Large intestine (tissue), 3 donors: ENCODE data around the gene ZFP3. TPM values are rescaled to one million over a fixed set of nuclear protein-coding genes. Genes with fewer than 3 reads are reported as not detected.
"Not testable (repeated sequence)": the region's sequence is repeated elsewhere in the genome, so short reads cannot be mapped to it uniquely, and the experiment has no call there.

ENCODE experiments used
- DNase-seq, 2 donors: peaks; one replicate each; pipeline versions ENCODE4 v3.0.0 to v3.0.0-alpha.2; 2013
- H3K27ac ChIP-seq: one replicate; pipeline ENCODE4 v1.5.1; 2013; ENCODE audit warnings: low read length
- H3K27me3 ChIP-seq: 2 replicates; pipeline ENCODE4 v1.6.1; 2013; ENCODE audit warnings: low read length; ENCODE audit not compliant: control insufficient read depth, insufficient read depth
- H3K36me3 ChIP-seq: 2 replicates; pipeline ENCODE4 v1.6.1; 2013; ENCODE audit warnings: low read length; ENCODE audit not compliant: control insufficient read depth, insufficient read depth
- H3K4me1 ChIP-seq: one replicate; pipeline ENCODE4 v1.6.1; 2013; ENCODE audit warnings: low read length; ENCODE audit not compliant: control insufficient read depth, insufficient read depth
- H3K4me3 ChIP-seq: one replicate; pipeline ENCODE4 v1.5.1; 2013; ENCODE audit warnings: low read length
- H3K9me3 ChIP-seq: one replicate; pipeline ENCODE4 v1.6.1; 2013; ENCODE audit warnings: mild to moderate bottlenecking, low read depth, low read length, moderate library complexity; ENCODE audit not compliant: control insufficient read depth
- WGBS: methylation state at CpG from one replicate; pipeline ENCODE4 v1.1.5; 2013; ENCODE audit warnings: low lambda C conversion rate; ENCODE audit not compliant: insufficient coverage; 5-methylcytosine and 5-hydroxymethylcytosine counted together
- polyA plus RNA-seq: library from polyadenylated mRNA; unstranded; fragments of 120-200 nt; gene quantifications from one replicate; pipeline ENCODE4 v1.2.1, GENCODE V29; 2013

ZFP3 gene
- polyA plus RNA-seq, 1 donor: 9.9 TPM

DNA sequence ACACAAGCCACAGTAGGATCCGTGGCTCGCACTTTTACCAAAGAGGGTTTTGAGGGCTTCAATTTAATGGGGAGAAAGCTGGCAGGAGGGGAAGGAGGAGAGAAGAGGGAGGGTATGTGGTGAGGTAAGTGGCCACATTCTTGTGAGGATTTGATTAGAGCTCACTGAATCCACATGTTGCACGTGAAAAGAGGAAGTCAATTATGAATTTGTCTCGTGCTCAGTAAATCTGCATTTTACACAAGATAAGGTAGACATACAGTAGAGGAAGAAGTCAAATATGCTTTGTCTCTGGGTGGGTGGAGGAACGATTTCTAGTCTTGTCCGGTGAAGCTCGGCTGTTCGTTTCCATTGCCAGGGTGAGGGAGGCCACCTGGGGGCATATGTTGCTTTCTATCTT, 32.5 kb downstream of the ZFP3 start:
- Histone ChIP-seq H3K27me3 (peaks cover 13% of the 10 kb centered on the region), H3K9me3 (peaks cover 17% of the 10 kb centered on the region), H3K27ac (no peak overlapping the region), H3K36me3 (peaks cover 21% of the 10 kb centered on the region), H3K4me3 (peak overlapping the region; percentile 73), H3K4me1 (peaks cover 9% of the 10 kb centered on the region)
- WGBS: 50% methylated on average over 3 of the region's 8 CpGs
- peak in 1 of 2 donors; percentile 51 for DNase-seq

DNA sequence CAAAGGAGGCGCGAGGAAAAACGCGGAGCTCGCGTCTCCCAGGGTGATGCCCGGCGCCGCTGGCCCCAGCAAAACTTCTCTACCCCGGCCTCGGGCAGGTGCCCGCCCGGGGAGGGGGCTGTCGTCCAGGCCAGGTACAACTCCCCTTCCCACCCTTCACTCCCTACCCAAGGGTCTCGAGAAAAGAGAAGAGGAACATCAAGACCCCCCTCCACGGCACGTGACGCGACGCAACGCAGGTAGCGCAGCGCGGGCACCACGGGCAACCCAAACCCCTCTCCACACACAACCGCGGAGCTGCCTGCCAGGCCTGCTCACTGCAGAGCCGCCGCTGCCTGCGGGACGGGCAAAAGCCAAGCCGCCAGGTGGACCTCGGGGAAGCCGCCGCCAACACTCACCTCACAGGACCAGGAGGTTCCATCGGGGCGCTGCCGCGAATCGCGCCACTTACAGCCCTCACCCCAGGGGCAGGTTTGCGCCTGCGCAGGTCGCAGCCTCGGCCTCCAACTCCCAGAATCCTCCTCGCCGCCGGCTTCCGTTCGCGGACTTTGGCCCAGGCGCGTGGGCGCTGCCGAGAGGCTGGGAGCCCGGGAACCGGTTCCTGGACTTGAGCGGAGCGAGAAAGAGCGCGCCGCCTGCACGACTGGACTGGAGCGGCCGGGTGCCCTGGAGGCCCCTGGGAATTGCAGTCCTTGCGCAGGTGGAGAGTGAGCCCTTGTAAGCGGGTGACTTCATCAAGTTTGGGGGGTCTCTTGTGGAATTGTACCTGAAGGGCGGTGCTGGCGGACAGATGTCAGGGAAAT, 33.3 kb downstream of the ZFP3 start, which contains the start of gene ZNF232:
Gene ZNF232, minus strand, starts transcription at position 477 of the 803 bp plus-strand sequence. Its CDS starts 56 bp downstream, at position 421.
- H3K36me3 ChIP-seq: peaks cover 16% of the 10 kb centered on the region
- WGBS: no CpG with 5 or more reads among the region's 69 CpGs
- peaks cover 21% of the 10 kb centered on the region for H3K27me3 ChIP-seq
- peak; percentile 98 to 99 for DNase-seq
- peak within 1 kb of the TSS; percentile 72 for H3K27ac ChIP-seq
- H3K4me3 ChIP-seq: peak within 1 kb of the TSS; percentile 73
- H3K9me3 ChIP-seq: peaks cover 22% of the 10 kb centered on the region
- H3K4me1 ChIP-seq: peaks cover 9% of the 10 kb centered on the region

DNA sequence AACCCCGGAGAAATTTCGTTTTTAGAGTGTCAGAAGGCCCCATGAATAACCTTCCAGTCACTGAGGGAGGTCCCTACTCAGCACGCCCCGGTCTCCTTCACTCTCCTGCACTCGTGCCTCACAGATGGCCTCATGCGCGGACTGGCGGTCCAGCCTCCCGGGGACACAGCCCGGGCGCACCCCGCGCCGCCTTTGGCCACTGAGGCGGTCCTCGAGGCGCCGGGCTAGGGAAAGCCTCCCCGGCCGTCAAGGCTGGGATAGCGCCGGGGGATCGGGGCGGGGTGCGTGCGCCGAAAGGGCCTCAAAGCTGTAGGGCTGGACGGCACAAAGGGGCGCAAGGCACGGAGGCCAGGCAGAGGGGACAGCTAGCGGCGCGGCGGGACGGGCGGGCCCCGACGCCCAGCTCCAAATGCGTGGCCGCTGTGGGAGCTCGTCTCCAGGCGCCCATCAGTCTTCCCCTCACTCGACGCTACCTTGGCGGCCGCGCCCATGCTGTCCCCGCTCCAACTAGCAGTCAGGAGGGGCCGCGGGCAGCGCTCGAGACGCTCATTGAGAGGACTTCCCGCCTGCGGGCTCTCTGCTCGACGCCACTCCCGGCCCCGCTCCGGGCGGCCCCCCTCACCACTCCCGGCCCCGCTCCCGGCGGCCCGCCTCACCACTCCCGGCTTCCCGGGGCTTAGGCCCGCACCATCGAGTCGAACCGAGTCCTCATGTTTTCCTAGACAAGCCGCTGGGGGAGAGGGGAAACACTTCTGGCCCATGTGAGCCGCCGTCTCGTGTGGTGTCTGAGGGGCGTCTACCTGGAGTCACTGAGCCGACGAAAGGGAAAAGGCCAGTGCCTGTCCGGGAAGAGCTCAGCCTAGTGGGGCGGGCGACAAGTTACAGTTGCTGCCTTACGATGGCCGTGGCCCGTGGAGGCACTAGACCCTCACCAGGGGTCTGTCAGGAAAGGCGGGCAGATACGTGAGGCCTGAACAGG, 37.7 kb downstream of the ZFP3 start, which contains the start of gene USP6:
Gene USP6, plus strand, starts transcription at position 360 of the 979 bp plus-strand sequence. CDS start 14,336 bp downstream, outside the sequence.
- Histone ChIP-seq H3K4me1 (peaks cover 3% of the 10 kb centered on the region), H3K27ac (no peak within 1 kb of the TSS), H3K27me3 (peaks cover 44% of the 10 kb centered on the region), H3K4me3 (no peak within 1 kb of the TSS), H3K9me3 (peaks cover 14% of the 10 kb centered on the region), H3K36me3 (no peaks in the 10 kb centered on the region)
- peak in 1 of 2 donors; percentile 12 for DNase-seq
- WGBS: no CpG with 5 or more reads among the region's 87 CpGs

DNA sequence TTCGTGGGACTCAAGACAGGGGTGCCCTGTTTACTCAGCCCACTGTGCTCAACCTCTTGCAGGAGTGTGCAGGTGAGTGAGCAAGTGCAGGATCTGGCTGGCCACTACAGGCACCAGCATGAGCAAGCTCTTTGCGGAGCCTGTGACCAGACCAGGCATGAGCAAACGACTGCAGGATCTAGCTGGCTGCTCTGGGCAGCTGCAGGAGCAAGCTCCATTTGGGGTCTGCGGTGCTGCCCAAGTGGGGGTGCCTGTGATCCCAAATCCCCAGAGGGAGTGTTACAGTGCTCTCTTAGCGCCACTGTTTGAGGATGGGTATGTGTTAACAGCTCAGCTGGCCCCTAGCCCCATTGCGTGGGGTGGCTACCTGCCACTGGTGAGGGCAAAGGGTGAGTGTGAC, 40.0 kb downstream of the ZFP3 start:
- Histone ChIP-seq H3K27ac (no peak overlapping the region), H3K27me3 (peaks cover 61% of the 10 kb centered on the region), H3K4me3 (no peak overlapping the region), H3K36me3 (no peaks in the 10 kb centered on the region), H3K4me1 (peaks cover 4% of the 10 kb centered on the region), H3K9me3 (peaks cover 18% of the 10 kb centered on the region)
- WGBS: no CpG with 5 or more reads among the region's 6 CpGs
- DNase-seq: no peak

DNA sequence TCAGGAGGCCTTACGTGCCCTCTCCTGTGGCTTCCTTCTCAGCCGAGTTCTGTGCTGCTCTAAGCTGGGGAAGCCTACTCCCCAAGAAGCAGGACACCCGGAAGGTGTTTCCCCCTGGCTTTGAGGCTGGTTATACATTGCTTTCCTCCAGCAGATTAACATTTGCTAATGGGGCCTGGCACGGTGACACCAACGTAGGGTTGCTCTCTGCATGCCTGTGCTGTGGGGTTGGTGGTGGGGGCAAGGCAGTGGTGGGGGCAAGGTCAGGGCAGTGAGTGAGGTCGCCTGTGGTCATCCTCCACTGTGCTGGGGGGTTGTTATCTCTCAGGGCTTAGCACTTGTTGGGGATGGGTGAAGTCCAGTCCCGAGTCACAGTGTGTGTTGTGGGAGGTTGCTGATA, 41.8 kb downstream of the ZFP3 start:
- Histone ChIP-seq H3K4me1 (peaks cover 4% of the 10 kb centered on the region), H3K27ac (no peak overlapping the region), H3K4me3 (no peak overlapping the region), H3K9me3 (peaks cover 22% of the 10 kb centered on the region), H3K27me3 (peaks cover 67% of the 10 kb centered on the region), H3K36me3 (no peaks in the 10 kb centered on the region)
- no peak for DNase-seq
- WGBS: no CpG with 5 or more reads among the region's 7 CpGs

DNA sequence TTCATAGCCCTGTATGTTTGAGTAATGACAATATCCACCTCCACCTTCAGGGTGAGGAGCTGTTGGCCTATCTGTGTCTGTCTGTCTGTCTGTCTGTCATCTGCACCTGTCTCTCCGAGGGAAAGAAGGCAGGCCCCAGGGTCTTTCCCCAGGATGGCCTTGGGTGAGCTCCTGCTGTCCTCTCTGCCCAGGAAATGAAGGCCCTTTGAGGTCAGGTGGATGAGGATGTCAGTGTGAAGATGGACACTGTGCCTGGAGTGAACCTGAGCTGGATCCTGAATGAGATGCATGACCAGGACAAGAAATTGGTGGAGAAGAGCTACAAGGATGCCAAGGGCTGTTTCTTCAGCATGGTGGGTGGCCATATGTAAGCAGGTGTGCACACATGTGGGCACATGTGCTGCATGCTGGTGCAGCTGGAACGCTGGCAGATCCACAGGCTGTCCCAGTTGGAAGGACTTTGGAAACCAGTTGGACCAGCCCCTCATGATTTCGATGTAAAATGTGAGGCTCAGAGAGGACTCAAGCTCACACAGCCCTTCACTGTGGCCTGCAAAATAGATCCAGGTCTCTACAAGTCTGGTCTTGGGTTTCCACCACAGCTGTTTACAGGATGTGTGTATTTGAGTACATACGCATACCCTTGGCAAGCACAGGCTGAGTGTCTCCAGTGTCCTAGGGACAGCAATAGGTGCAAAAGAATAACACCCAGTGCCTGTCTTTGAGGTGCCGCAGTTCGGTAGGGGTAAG, 42.3 kb downstream of the ZFP3 start:
- peaks cover 21% of the 10 kb centered on the region for H3K9me3 ChIP-seq
- not testable (repeated sequence) for H3K27ac ChIP-seq, H3K4me1 ChIP-seq, DNase-seq, H3K4me3 ChIP-seq, H3K36me3 ChIP-seq
- H3K27me3 ChIP-seq: peaks cover 61% of the 10 kb centered on the region
- WGBS: no CpG with 5 or more reads among the region's 6 CpGs

DNA sequence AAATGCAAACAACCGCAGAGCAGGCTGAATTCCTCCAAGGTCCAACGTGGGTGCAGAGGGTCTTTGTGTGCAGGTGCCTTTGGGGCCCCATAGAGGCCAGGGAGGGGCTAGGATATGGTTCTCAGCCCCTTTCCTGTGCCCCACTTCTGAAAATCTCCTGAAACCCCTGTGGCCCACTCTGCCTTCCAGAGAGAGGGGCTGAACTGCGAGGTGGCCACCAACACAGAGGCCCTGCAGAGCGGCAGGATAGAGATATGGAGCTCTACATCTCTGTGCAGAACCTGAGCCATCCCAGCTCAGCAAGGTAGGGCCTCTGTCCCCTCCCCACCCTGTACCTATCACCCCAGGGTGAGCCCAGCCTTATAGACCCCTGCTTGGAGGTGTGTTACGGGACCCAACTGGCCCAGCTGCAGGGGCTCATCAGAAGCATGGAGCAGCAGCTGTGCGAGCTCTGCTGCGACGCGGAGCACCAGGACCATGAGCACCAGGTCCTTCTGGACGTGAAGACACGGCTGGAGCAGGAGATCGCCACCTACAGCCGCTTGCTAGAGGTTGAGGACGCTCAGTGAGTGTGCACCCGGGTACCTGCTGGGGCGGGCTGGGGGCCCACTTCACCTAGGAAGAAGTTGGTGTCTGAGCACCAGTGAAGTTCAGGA, 43.0 kb downstream of the ZFP3 start:
- H3K4me1 ChIP-seq: peaks cover 4% of the 10 kb centered on the region
- no peak for DNase-seq
- no peak overlapping the region for H3K4me3 ChIP-seq
- peaks cover 14% of the 10 kb centered on the region for H3K9me3 ChIP-seq
- H3K27me3 ChIP-seq: peaks cover 57% of the 10 kb centered on the region
- no peaks in the 10 kb centered on the region for H3K36me3 ChIP-seq
- no CpG with 5 or more reads among the region's 16 CpGs for WGBS
- H3K27ac ChIP-seq: no peak overlapping the region

DNA sequence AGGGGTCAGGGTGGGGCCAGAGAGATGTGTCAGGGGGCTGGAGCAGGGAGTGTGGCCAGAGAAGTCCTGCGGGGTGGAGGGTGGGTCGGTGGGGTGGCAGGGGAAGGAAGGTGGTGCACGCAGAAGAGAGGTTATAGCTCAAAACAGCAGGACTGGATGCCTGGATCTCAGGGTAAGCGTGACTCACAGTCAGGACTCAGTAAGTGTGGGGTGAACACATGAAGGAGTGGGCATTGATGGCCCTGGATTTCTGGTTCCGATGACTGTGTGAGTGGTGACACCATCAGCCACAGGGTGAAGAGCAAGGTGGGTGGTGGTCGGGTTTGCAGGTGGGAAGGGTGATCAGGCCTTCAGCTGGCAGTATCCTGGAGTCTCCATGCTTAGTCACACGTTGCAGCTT, 43.8 kb downstream of the ZFP3 start:
- no CpG with 5 or more reads among the region's 7 CpGs for whole genome bisulfite sequencing
- not testable (repeated sequence) for H3K27ac ChIP-seq, DNase-seq, H3K4me3 ChIP-seq, H3K36me3 ChIP-seq, H3K4me1 ChIP-seq
- Histone ChIP-seq H3K27me3 (peaks cover 50% of the 10 kb centered on the region), H3K9me3 (peaks cover 11% of the 10 kb centered on the region)

DNA sequence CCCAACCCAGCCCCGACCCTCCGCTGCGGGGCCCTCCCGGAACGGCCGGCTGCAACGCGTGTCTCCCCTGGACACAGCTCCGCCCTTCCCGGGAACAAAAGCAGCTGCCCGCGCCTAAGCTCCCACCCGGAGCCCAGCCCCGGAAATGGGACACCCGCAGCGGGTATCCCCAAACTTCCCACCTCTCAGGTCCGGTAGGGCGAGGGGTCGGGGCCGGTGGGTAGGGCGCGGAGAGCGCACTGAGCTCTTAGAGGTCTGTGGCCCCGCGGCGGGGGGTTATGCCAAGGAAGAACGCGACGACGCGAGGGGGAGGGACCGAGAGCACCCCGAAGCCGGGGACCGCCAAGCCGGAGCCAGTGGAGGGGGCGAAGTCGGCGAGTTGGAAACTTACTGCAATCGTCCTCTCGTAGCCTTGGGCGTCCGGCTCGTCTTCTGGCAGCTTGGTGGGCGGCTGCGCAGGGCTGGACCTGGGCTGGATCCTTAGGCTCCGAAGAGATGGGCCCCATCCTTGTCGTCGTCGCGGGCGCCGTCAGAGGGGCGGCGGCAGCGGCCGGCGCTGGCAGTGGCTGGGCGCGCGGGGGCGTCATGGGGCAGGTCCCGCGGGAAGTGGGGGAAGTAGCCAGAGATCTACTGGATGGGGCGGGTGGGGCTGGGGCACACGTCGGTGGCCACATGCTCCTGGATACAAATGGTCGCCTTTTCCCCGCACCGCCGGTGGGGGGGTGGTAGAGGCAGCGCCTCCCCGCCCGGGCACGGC, 44.5 kb downstream of the ZFP3 start:
- DNase-seq: peak in 1 of 2 donors; percentile 59
- Histone ChIP-seq H3K36me3 (no peaks in the 10 kb centered on the region), H3K4me1 (peaks cover 4% of the 10 kb centered on the region), H3K4me3 (peak overlapping the region; percentile 49), H3K9me3 (peaks cover 11% of the 10 kb centered on the region), H3K27me3 (peaks cover 43% of the 10 kb centered on the region), H3K27ac (no peak overlapping the region)
- no CpG with 5 or more reads among the region's 75 CpGs for WGBS
